Stimulated activated naive CD8-positive, alpha-beta T cell treated with anti-CD3 and anti-CD28 coated beads, Interleukin-15, Interleukin-2, amounts not matched to agents 100 ng/mL and 50 ng/mL, for 24 hours (primary cell): ENCODE data around the gene RFLNA.
"Not testable (repeated sequence)": the region's sequence is repeated elsewhere in the genome, so short reads cannot be mapped to it uniquely, and the experiment has no call there.

Experiments used
- H3K27ac Mint-ChIP-seq: one replicate; pipeline ENCODE4 v1.8.0; 2021; ENCODE audit warnings: mild to moderate bottlenecking, mixed read lengths
- H3K27me3 Mint-ChIP-seq: one replicate; pipeline ENCODE4 v1.8.0; 2021; ENCODE audit warnings: mixed read lengths
- H3K36me3 Mint-ChIP-seq: one replicate; pipeline ENCODE4 v1.8.0; 2021; ENCODE audit warnings: low read depth, mixed read lengths
- H3K4me1 Mint-ChIP-seq: one replicate; pipeline ENCODE4 v1.8.0; 2021; ENCODE audit warnings: low read depth, mixed read lengths
- H3K4me3 Mint-ChIP-seq: one replicate; pipeline ENCODE4 v1.8.0; 2021; ENCODE audit warnings: mild to moderate bottlenecking, mixed read lengths
- H3K9me3 Mint-ChIP-seq: one replicate; pipeline ENCODE4 v1.8.0; 2021; ENCODE audit warnings: mixed read lengths

The RFLNA gene

DNA sequence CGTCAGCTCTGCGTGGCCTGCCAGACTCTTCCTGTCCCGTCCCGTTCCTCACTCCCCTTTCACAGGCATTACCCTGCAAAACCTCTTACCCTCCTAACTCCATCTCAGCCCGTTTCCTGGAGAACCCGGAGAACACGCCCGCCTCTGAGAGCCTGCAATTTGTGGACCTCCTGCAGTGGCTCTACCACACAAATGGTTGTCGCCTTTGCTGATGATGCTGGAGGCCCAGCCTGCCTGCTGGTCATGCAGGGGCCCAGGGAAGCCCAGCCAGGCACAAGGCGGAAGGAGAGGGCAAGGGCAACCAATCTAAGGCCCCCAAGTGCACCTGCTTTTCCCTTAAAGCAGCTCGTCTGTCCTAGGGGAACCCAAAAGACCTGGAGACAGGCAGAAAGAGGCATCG, 22.5 kb downstream of the RFLNA start:
- H3K27ac Mint-ChIP-seq = no peak overlapping the region
- no peaks in the 10 kb centered on the region for H3K36me3 Mint-ChIP-seq
- no peaks in the 10 kb centered on the region for H3K27me3 Mint-ChIP-seq
- no peaks in the 10 kb centered on the region for H3K9me3 Mint-ChIP-seq
- no peaks in the 10 kb centered on the region for H3K4me1 Mint-ChIP-seq
- no peak overlapping the region for H3K4me3 Mint-ChIP-seq

DNA sequence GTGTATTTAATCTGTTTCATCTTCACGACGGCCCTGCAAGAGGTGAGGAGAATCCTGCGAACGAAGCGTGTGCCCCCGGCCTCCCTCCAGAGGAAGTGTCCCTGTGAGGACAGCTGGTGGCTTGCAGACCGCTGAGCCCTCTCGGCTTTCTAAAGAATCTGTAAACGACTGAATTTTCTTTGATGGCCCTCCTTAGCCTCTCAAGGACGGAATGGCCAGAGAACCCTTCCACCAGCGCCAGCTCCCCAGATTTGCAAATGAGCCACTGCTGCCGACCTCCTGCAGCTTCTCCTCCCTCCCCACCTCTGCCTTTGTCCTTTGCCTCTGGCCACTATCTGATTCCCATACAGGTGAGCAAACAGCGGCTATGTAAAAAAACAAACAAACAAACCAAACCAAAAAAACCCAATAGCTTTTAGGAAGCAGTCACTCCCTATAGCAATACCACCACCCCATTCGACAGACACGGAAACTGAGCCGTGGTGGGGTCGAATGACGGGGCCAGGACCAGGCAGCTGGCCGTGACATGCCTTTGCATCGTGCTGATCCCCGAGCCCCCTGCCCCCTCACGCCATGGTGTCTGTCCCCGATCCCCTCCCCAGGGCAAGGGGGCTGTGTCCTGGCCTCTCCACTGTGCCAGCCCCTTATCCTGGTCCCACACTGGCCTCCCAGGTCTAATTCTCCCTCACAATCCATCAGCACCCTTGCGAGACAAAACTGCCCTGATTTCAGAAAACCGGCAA, 23.6 kb downstream of the RFLNA start:
- H3K9me3 Mint-ChIP-seq = peaks cover under 1% of the 10 kb centered on the region
- H3K27me3 Mint-ChIP-seq = no peaks in the 10 kb centered on the region
- H3K27ac Mint-ChIP-seq = no peak overlapping the region
- H3K4me3 Mint-ChIP-seq = no peak overlapping the region
- H3K36me3 Mint-ChIP-seq = peaks cover under 1% of the 10 kb centered on the region
- H3K4me1 Mint-ChIP-seq = no peaks in the 10 kb centered on the region

- no peak overlapping the region for H3K27ac Mint-ChIP-seq
- H3K4me1 Mint-ChIP-seq = no peaks in the 10 kb centered on the region
- no peak overlapping the region for H3K4me3 Mint-ChIP-seq
- H3K9me3 Mint-ChIP-seq = peaks cover 11% of the 10 kb centered on the region
- no peaks in the 10 kb centered on the region for H3K27me3 Mint-ChIP-seq
- H3K36me3 Mint-ChIP-seq = peaks cover 12% of the 10 kb centered on the region
Observed at GRCh38 chr12:124319368-124320050, 24.6 kb downstream of the RFLNA start.

- Mint-ChIP-seq H3K36me3 (peaks cover 22% of the 10 kb centered on the region), H3K4me1 (no peaks in the 10 kb centered on the region), H3K4me3 (no peak overlapping the region), H3K27ac (no peak overlapping the region), H3K9me3 (peaks cover 12% of the 10 kb centered on the region), H3K27me3 (no peaks in the 10 kb centered on the region)
Observed at GRCh38 chr12:124321040-124321481, 26.2 kb downstream of the RFLNA start.

DNA sequence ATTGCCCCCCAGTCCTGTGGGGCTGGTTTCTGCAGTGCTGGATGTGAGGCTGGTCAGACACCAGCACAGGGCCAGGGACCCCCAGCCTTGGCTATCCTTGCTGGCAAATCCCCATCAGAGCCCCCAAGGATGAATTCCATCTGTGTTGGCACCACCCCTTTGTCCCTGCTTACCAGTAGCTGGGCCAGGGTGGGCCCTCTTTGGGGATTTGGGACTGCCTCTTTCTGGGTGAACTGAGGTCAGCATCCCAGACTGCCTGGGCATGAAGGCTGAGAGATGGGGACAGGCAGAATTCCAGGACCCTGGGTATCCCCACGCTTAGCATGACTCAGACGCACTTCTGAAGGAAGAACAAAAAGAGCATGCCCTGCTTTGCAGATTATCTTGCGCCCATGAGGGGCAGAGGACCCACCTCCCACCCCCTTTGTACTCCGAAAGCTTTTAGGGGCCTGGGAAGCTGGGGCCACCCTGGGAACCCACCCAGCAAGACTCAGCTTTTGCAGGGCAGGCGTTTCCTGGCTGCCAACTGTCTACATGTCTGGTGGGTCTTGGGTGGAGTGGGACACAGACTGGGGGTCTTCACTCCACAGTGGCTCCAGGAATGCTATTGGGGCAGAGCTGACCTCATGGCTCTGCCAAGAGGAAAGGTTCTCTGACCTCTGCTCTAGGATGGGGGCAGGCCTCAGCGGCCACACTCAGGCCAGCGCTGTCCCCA, 26.8 kb downstream of the RFLNA start:
- Mint-ChIP-seq H3K9me3 (peaks cover 12% of the 10 kb centered on the region), H3K36me3 (peaks cover 24% of the 10 kb centered on the region), H3K4me1 (no peaks in the 10 kb centered on the region), H3K27ac (no peak overlapping the region), H3K4me3 (no peak overlapping the region), H3K27me3 (no peaks in the 10 kb centered on the region)

DNA sequence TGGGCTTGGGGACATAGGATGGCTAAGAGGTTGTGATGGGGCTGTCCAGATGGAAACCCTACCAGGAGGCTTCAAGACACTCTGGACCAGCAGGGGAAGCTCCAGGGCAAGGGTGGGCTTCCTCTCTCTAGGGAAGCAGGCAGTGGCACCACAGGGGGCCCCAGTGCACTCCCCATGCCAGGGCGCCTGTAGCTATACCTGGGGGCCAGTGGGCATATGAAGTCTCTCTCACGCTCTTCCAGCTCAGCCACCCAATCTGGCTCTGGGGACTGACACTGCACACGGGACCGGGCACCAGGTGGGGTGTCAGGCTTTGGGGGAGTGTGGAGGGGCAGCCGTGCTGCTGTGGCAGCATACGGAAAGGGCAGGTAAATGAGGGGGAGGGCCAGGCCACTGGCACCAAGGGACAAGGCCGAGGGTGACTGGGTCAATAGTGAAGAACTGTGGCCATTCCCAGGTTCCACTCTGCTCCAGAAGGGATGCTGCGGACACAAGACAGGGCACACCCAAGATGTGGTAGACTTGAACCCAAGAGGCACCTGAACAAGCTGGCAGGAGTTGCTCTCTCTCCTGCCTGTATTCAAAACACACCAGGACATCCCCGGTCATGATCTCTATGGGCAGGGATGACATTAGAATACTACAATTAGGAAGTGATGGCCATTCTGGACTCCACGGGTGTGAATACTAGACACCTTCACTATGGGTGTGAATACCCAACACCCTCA, 27.5 kb downstream of the RFLNA start:
- Mint-ChIP-seq H3K27ac (no peak overlapping the region), H3K36me3 (peaks cover 24% of the 10 kb centered on the region), H3K4me1 (no peaks in the 10 kb centered on the region), H3K4me3 (no peak overlapping the region), H3K27me3 (no peaks in the 10 kb centered on the region), H3K9me3 (peaks cover 12% of the 10 kb centered on the region)

GRCh38 chr12:124322999-124323328, 28.1 kb downstream of the RFLNA start:
- peaks cover 24% of the 10 kb centered on the region for H3K36me3 Mint-ChIP-seq

GRCh38 chr12:124323771-124324530, 29.1 kb downstream of the RFLNA start:
- no peak overlapping the region for H3K27ac Mint-ChIP-seq

More at GRCh38 chr12:124322999-124323328, 28.1 kb downstream of the RFLNA start:
- not testable (repeated sequence) for H3K4me3 Mint-ChIP-seq, H3K27ac Mint-ChIP-seq, H3K4me1 Mint-ChIP-seq, H3K27me3 Mint-ChIP-seq
- H3K9me3 Mint-ChIP-seq = peaks cover 12% of the 10 kb centered on the region

GRCh38 chr12:124324803-124325705, 30.2 kb downstream of the RFLNA start:
- no peak overlapping the region for H3K4me3 Mint-ChIP-seq
- no peaks in the 10 kb centered on the region for H3K27me3 Mint-ChIP-seq
- no peak overlapping the region for H3K27ac Mint-ChIP-seq
- no peaks in the 10 kb centered on the region for H3K4me1 Mint-ChIP-seq
- peaks cover 12% of the 10 kb centered on the region for H3K9me3 Mint-ChIP-seq
- H3K36me3 Mint-ChIP-seq = peaks cover 33% of the 10 kb centered on the region

More at GRCh38 chr12:124323771-124324530, 29.1 kb downstream of the RFLNA start:
- H3K4me3 Mint-ChIP-seq = no peak overlapping the region
- H3K9me3 Mint-ChIP-seq = peaks cover 12% of the 10 kb centered on the region
- H3K27me3 Mint-ChIP-seq = no peaks in the 10 kb centered on the region
- H3K36me3 Mint-ChIP-seq = peaks cover 24% of the 10 kb centered on the region
- H3K4me1 Mint-ChIP-seq = no peaks in the 10 kb centered on the region

- H3K4me3 Mint-ChIP-seq = no peak overlapping the region
- peaks cover 33% of the 10 kb centered on the region for H3K36me3 Mint-ChIP-seq
- H3K9me3 Mint-ChIP-seq = peaks cover 12% of the 10 kb centered on the region
- H3K27ac Mint-ChIP-seq = no peak overlapping the region
- no peaks in the 10 kb centered on the region for H3K27me3 Mint-ChIP-seq
- H3K4me1 Mint-ChIP-seq = no peaks in the 10 kb centered on the region
Observed at GRCh38 chr12:124326104-124326503, 31.2 kb downstream of the RFLNA start.

DNA sequence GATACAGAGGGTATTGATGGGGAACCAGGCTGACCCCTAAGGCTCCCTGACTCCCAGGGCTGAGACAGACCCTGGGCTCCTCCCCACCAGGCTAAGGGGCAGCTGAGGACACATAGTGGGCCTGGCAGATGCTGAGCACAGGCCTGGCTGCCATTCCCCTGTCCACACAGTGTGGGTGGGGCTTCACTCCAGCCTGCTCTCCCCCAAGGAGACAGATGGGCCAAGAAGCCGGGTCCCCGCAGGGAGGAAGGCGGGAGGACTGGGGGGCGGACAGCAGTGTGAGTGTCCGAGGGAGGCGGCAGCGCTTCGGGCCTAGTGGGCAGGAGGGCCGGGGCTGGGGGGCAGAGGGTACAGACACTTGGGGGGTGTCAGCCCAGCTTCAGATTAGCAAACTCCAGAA, 32.0 kb downstream of the RFLNA start:
- Mint-ChIP-seq H3K9me3 (peaks cover 12% of the 10 kb centered on the region), H3K27me3 (no peaks in the 10 kb centered on the region), H3K4me1 (no peaks in the 10 kb centered on the region), H3K27ac (no peak overlapping the region), H3K4me3 (no peak overlapping the region), H3K36me3 (peaks cover 33% of the 10 kb centered on the region)

DNA sequence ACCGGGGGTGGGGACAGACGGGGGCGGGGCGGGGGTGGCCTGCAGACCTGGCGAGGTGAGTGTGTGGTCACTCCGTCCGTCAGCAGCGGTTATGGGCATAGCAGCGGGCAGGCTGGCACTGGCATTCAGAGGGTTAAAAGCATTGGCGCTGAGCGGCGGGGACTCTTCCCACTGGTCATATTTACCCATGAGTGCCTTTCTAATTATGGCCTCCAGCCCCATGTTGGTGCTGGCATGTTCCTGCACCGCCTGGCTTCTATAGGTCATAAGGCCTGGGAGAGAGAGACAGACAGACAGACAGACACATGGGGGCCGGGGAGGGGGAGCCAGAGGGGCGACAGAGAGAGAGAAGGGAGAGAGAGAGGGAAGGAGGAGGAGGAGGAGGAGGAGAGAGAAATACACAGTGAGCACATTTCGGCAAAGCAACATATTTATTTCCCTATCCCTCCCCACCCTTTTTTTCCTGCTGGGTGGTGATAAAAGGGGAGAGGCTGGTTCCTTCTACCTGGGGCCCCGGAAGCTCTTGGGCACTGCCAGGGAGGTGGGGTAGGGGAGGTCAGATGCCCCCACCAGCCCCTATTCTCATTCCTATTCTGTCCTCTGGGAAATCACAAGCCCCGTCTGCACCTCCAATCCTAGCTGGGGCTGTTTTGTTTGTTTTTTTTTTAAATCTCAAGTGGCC, 32.6 kb downstream of the RFLNA start:
- Mint-ChIP-seq H3K27ac (no peak overlapping the region), H3K9me3 (peaks cover 12% of the 10 kb centered on the region), H3K4me1 (no peaks in the 10 kb centered on the region), H3K36me3 (peaks cover 33% of the 10 kb centered on the region), H3K27me3 (no peaks in the 10 kb centered on the region), H3K4me3 (no peak overlapping the region)

- Mint-ChIP-seq H3K9me3 (peaks cover 12% of the 10 kb centered on the region), H3K4me1 (no peaks in the 10 kb centered on the region), H3K4me3 (no peak overlapping the region), H3K36me3 (peaks cover 34% of the 10 kb centered on the region), H3K27me3 (no peaks in the 10 kb centered on the region), H3K27ac (no peak overlapping the region)
Observed at GRCh38 chr12:124328116-124328515, 33.2 kb downstream of the RFLNA start.
